Spleen (tissue), 11 donors: ENCODE results near the gene AP2M1. TPM values are rescaled to one million over a fixed set of nuclear protein-coding genes. Genes with fewer than 3 reads are reported as not detected.
A peak's percentile ranks its signal among the peaks of the same experiment; 100 is the strongest.

Source experiments
- DNase-seq: peaks from one replicate; pipeline ENCODE4 v3.0.0-alpha.2; 2020
- H3K27ac ChIP-seq, 8 donors: fragments of 200-600 bp; sonication (generic) in 7 of 8; 1 replicate in 4 of 8; 2 replicates in 4 of 8; pipeline versions ENCODE4 v1.5.0 to v1.8.0; 2016 to 2021; ENCODE audit warnings: inconsistent platforms in 4 of 8, mild to moderate bottlenecking in 4 of 8, moderate library complexity in 1 of 8
- H3K27me3 ChIP-seq, 7 donors: fragments of 200-600 bp; sonication (generic) in 6 of 7; replicated peaks in 1 of 7; 1 replicate in 4 of 7; 2 replicates in 3 of 7; pipeline versions ENCODE4 v1.5.0 to v1.8.0; 2016 to 2021; ENCODE audit warnings: inconsistent platforms in 3 of 7, mild to moderate bottlenecking in 1 of 7
- H3K36me3 ChIP-seq, 6 donors: fragments of 200-600 bp; sonication (generic) in 5 of 6; 1 replicate in 4 of 6; 2 replicates in 2 of 6; pipeline versions ENCODE4 v1.5.0 to v1.8.0; 2016 to 2021; ENCODE audit warnings: inconsistent platforms in 2 of 6
- H3K4me1 ChIP-seq, 6 donors: fragments of 200-600 bp; sonication (generic) in 5 of 6; 1 replicate in 3 of 6; 2 replicates in 3 of 6; pipeline versions ENCODE4 v1.5.0 to v1.8.0; 2016 to 2021; ENCODE audit warnings: inconsistent platforms in 3 of 6
- H3K4me3 ChIP-seq, 8 donors: fragments of 200-600 bp; sonication (generic) in 7 of 8; 1 replicate in 4 of 8; 2 replicates in 4 of 8; pipeline versions ENCODE4 v1.5.0 to v1.8.0; 2016 to 2021; ENCODE audit warnings: inconsistent platforms in 4 of 8, mild to moderate bottlenecking in 4 of 8, moderate library complexity in 2 of 8
- H3K9me3 ChIP-seq, 8 donors: fragments of 200-600 bp; sonication (generic) in 7 of 8; 1 replicate in 4 of 8; 2 replicates in 4 of 8; pipeline versions ENCODE4 v1.5.0 to v1.8.0; 2016 to 2021; ENCODE audit warnings: inconsistent platforms in 4 of 8
- CTCF ChIP-seq, 11 experiments: fragments of 200-600 bp in 7 of 11; fragments of 450-650 bp in 4 of 11; sonication (generic) in 4 of 11; IDR thresholded peaks in 8 of 11; conservative IDR thresholded peaks in 3 of 11; 1 replicate in 7 of 11; 2 replicates in 4 of 11; pipeline versions ENCODE4 v1.4.0 to v1.8.0; 2016 to 2021; ENCODE audit warnings: antibody characterized with exemption in 11 of 11, inconsistent platforms in 4 of 11, mild to moderate bottlenecking in 1 of 11
- POLR2A ChIP-seq, 3 donors: fragments of 450-650 bp; IDR thresholded peaks; one replicate each; pipeline ENCODE4 v1.5.1; 2017; ENCODE audit warnings: antibody characterized with exemption in 3 of 3, mild to moderate bottlenecking in 1 of 3
- POLR2AphosphoS5 ChIP-seq, 3 donors: sonication (generic); formaldehyde crosslinking; IDR thresholded peaks; one replicate each; pipeline ENCODE4 v1.5.1; 2017; ENCODE audit warnings: antibody characterized with exemption in 3 of 3
- WGBS, 5 donors: extraction: QIAGEN DNeasy Blood & Tissue Kit in 3 of 5; methylation state at CpG; one replicate each; pipeline versions ENCODE4 v1.1.5 to v1.1.7; 2013 to 2018; 5-methylcytosine and 5-hydroxymethylcytosine counted together
- intact Hi-C: fragments of 100-400 bp; cut with DNase I; formaldehyde crosslinking; loops from one replicate; pipeline ENCODE4 v1.15.0; 2023; ENCODE audit warnings: low total_unique reads
- polyA plus RNA-seq, 3 donors: library from polyadenylated mRNA; stranded (reverse); fragments of 200-250 nt; gene quantifications; one replicate each; pipeline ENCODE4 v1.2.1, GENCODE V29; 2013
- total RNA-seq, 7 donors: library from RNA; depleted of rRNA in 3 of 7; stranded (reverse); fragments of >200 nt in 3 of 7; fragmentation: NEBNext Ultra II Directional in 4 of 7; extraction: Animal tissue kit (Norgen Biotek cat#: 25700) in 4 of 7; gene quantifications; one replicate each; pipeline versions ENCODE4 v1.1.0 to v1.2.1, GENCODE V29; 2016 to 2021
- donor health status: healthy with polysubstance abuse.
- donor health status: DM: no; HTN: no; CAD: no; lungs with moderate emphysema.
- donor health status: DM: no; HTN: no; CAD: no.
- donor health status: Bipolar disorder and iron deficiency.
- donor health status: healthy.
- donor health status: DM: no; HTN: no; CAD: no.
- donor health status: DM: yes; HTN: yes; CAD: no.

Gene AP2M1
- total and polyA plus RNA-seq, 10 donors = 98.7 to 254 (median 195) TPM

DNA sequence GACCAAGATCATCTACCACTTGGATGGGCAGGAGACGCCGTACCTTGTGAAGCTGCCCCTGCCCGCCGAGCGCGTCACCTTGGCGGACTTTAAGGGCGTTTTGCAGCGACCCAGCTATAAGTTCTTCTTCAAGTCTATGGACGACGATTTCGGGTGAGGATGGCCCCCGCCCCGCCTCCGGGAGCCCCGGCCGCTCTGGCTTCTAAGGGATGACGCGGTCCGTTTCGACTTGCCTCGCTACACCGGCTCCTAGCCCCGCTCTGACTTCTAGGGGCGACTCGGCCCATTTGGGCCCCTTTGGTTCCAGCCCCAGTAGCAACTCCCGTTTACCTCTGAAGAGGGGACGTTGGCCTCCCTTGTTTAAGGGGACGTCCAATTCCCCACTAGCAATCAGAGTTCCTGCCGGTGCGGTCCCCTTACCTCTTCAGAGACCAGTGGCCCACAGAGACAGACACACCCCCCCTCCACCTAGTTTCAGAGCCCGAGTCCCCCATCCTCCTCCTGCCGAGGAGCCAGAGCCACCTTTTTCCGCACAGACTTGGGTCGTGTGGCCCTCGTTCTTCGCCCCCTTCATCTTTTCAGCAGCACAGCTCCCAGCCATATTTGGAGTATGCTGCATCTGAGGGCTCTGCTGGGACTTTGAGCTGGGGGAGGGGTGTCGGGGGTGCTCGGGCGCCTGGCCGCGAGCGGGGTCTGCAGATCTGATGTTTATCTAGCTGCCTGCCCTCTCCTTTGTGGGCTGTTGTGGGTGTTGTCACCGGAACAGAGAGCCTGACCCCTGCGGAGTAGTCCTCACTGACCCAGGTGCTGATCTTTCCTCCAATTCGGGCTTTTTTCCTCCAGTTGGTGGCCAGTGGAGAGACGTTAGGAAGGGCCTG, 18.8 kb upstream of the AP2M1 start:
- Histone ChIP-seq H3K4me1 (peaks cover 19 to 63% (median 59%) of the 10 kb centered on the region in 6 donors), H3K9me3 (no peaks in the 10 kb centered on the region), H3K4me3 (peak overlapping the region; percentile 44 to 94 (median 78)), H3K27ac (peak overlapping the region; percentile 2 to 90 (median 85)), H3K36me3 (no peaks in the 10 kb centered on the region), H3K27me3 (no peaks in the 10 kb centered on the region)
- no peak for TF ChIP-seq POLR2A (IDR thresholded peaks at IDR 0.05)
- no peak for TF ChIP-seq CTCF (IDR thresholded peaks at IDR 0.05 in 8 of 11, conservative IDR thresholded peaks at IDR 0.05 in 3 of 11)
- intact Hi-C loops = loop anchor here (10.0 kb wide), 1 partner anchor 89 kb away; the partner anchor contains the start of genes ALG3 and EEF1AKMT4
- peak; percentile 90 for DNase-seq
- 0 to 2% (median 1%) methylated on average over 36 to 47 of the region's 47 CpGs for WGBS, 5 donors

- H3K4me1 ChIP-seq = peaks cover 19 to 70% (median 62%) of the 10 kb centered on the region in 6 donors
Measured at GRCh38 chr3:184156522-184156955, 18.1 kb upstream of the AP2M1 start.

DNA sequence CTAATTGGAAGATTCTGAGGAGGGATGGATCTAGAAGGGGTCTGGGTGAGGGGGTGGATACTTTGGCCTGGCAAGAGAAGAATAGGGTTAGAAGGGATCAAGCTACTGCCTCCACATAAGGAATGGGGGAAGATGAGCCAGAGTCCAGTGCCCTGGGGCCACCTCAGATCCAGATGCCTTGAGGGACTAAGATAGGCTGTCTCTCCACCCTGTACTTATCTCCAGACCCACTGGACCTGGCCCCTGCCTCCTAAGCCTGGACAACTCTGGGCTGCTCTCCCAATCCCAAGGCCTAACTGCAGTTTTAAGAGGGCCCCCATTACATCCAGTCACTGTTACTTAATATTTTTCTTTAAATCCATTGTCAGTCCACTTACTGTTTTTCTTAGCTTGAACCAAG, 17.4 kb upstream of the AP2M1 start:
- Histone ChIP-seq H3K4me3 (peak overlapping the region in 6 of 8 donors; percentile 69 to 94 (median 80)), H3K9me3 (no peaks in the 10 kb centered on the region), H3K27me3 (no peaks in the 10 kb centered on the region), H3K4me1 (peaks cover 19 to 77% (median 65%) of the 10 kb centered on the region in 6 donors), H3K36me3 (peaks cover 0 to 11% (median under 1%) of the 10 kb centered on the region in 6 donors), H3K27ac (peak overlapping the region in 5 of 8 donors; percentile 83 to 90 (median 86))
- DNase-seq = peak; percentile 29
- TF ChIP-seq CTCF (IDR thresholded peaks at IDR 0.05 in 8 of 11, conservative IDR thresholded peaks at IDR 0.05 in 3 of 11) = no peak
- no peak for TF ChIP-seq POLR2AphosphoS5 (IDR thresholded peaks at IDR 0.05)
- intact Hi-C loops = loop anchor here (10.0 kb wide), 1 partner anchor 88 kb away; the partner anchor contains the start of genes ALG3 and EEF1AKMT4

More at GRCh38 chr3:184156522-184156955, 18.1 kb upstream of the AP2M1 start:
- DNase-seq = peak; percentile 77
- H3K27ac ChIP-seq = peak overlapping the region; percentile 23 to 90 (median 85)
- intact Hi-C loops = loop anchor here (10.0 kb wide), 1 partner anchor 88 kb away; the partner anchor contains the start of genes ALG3 and EEF1AKMT4
- 6 to 14% (median 11%) methylated on average over 5 to 6 of the region's 6 CpGs; no CpG with 5 or more reads in 1 of the 5 donors for WGBS, 5 donors
- no peaks in the 10 kb centered on the region for H3K27me3 ChIP-seq
- peak overlapping the region; percentile 44 to 94 (median 78) for H3K4me3 ChIP-seq
- TF ChIP-seq CTCF (IDR thresholded peaks at IDR 0.05 in 8 of 11, conservative IDR thresholded peaks at IDR 0.05 in 3 of 11) (no peak), POLR2AphosphoS5 (IDR thresholded peaks at IDR 0.05) (peak in 2 of 3 donors; percentile 27 to 44), POLR2A (IDR thresholded peaks at IDR 0.05) (no peak)
- H3K9me3 ChIP-seq = no peaks in the 10 kb centered on the region
- H3K36me3 ChIP-seq = peaks cover 0 to 4% (median 0%) of the 10 kb centered on the region in 6 donors

DNA sequence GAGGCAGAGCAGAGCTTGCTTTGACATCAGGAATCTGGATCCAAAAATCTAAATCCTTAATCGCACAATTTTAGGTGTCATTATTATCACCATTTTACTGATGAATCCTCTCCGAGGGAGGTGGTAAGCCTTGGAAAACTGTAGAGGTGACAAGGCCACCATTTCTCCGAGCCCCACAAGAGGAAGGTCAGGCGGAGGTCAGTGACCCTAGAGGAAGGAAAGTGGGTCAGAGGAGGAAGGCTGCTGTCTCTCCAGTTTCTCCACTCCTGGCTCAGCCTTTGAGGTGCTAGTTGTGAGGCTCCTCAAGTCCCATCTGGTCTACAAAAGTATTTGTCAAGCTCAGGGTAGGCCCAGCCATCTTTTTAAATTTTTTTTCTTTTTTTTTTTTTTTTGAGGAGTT, 16.3 kb upstream of the AP2M1 start:
- peaks cover 19 to 84% (median 66%) of the 10 kb centered on the region in 6 donors for H3K4me1 ChIP-seq
- 52 to 63% (median 60%) methylated on average over 4 of the region's 4 CpGs for whole genome bisulfite sequencing, 5 donors
- no peak overlapping the region for H3K4me3 ChIP-seq
- peaks cover 0 to 23% (median 4%) of the 10 kb centered on the region in 6 donors for H3K36me3 ChIP-seq
- H3K27me3 ChIP-seq = no peaks in the 10 kb centered on the region
- DNase-seq = peak; percentile 41
- intact Hi-C loops = loop anchor here (10.0 kb wide), 1 partner anchor 86 kb away; the partner anchor contains the start of genes ALG3 and EEF1AKMT4
- peak overlapping the region in 3 of 8 donors; percentile 17 to 37 (median 18) for H3K27ac ChIP-seq
- no peak for TF ChIP-seq CTCF (IDR thresholded peaks at IDR 0.05 in 8 of 11, conservative IDR thresholded peaks at IDR 0.05 in 3 of 11)
- no peak for TF ChIP-seq POLR2A (IDR thresholded peaks at IDR 0.05)
- no peak for TF ChIP-seq POLR2AphosphoS5 (IDR thresholded peaks at IDR 0.05)
- no peaks in the 10 kb centered on the region for H3K9me3 ChIP-seq
